Osteoblast (primary cell): ENCODE results near the gene FXYD6. TPM values are rescaled to one million over a fixed set of nuclear protein-coding genes. Genes with fewer than 3 reads are reported as not detected.

ENCODE experiments used
- DNase-seq: peaks from one replicate; pipeline ENCODE4 v3.0.0; 2011; ENCODE audit warnings: low spot score, mixed read lengths; ENCODE audit not compliant: insufficient read length; ENCODE audit errors: missing footprints
- H2AFZ ChIP-seq: 2 replicates; pipeline ENCODE4 v1.6.0; 2011; ENCODE audit warnings: mild to moderate bottlenecking, low read length
- H3K27ac ChIP-seq: 2 replicates; pipeline ENCODE4 v1.5.1; 2011; ENCODE audit warnings: mild to moderate bottlenecking, low read depth, low read length, moderate library complexity
- H3K27me3 ChIP-seq: 2 replicates; pipeline ENCODE4 v1.6.0; 2012; ENCODE audit warnings: mild to moderate bottlenecking, control low read depth, inconsistent platforms, low read length, moderate library complexity; ENCODE audit not compliant: insufficient read depth
- H3K36me3 ChIP-seq: 2 replicates; pipeline ENCODE4 v1.5.1; 2011; ENCODE audit warnings: mild to moderate bottlenecking, low read length, control low read depth, moderate library complexity; ENCODE audit not compliant: insufficient read depth
- H3K4me1 ChIP-seq: 2 replicates; pipeline ENCODE4 v1.5.1; 2011; ENCODE audit warnings: mild to moderate bottlenecking, low read length, control low read depth, moderate library complexity; ENCODE audit not compliant: insufficient read depth
- H3K4me2 ChIP-seq: 2 replicates; pipeline ENCODE4 v1.6.0; 2011; ENCODE audit warnings: mild to moderate bottlenecking, low read length; ENCODE audit not compliant: insufficient read depth
- H3K4me3 ChIP-seq: fragments of 200-600 bp; sonication (generic); 3 replicates; pipeline ENCODE4 v1.5.1; 2012; ENCODE audit warnings: mild to moderate bottlenecking, low read length, inconsistent platforms; ENCODE audit not compliant: insufficient read depth
- H3K79me2 ChIP-seq: 2 replicates; pipeline ENCODE4 v1.6.0; 2012; ENCODE audit warnings: mild to moderate bottlenecking, low read length, control low read depth, inconsistent platforms; ENCODE audit not compliant: insufficient read depth
- H3K9me3 ChIP-seq: 2 replicates; pipeline ENCODE4 v1.5.1; 2011; ENCODE audit warnings: low read depth, low read length, control low read depth
- H4K20me1 ChIP-seq: 2 replicates; pipeline ENCODE4 v1.6.0; 2012; ENCODE audit warnings: mild to moderate bottlenecking, low read length, control low read depth; ENCODE audit not compliant: insufficient read depth
- total RNA-seq: library from RNA; depleted of rRNA; stranded (reverse); fragments of >200 nt; gene quantifications from 2 replicates; pipeline ENCODE4 v1.2.3, GENCODE V29; 2012
- TF ChIP-seq, protein P1 (sequence below): IDR thresholded peaks from 2 replicates; pipeline ENCODE4 v1.5.1; 2011; ENCODE audit warnings: mild to moderate bottlenecking, low read depth, low read length, moderate library complexity; ENCODE audit errors: extremely low read depth

FXYD6 gene
- total RNA-seq, 1 donor = not detected

DNA sequence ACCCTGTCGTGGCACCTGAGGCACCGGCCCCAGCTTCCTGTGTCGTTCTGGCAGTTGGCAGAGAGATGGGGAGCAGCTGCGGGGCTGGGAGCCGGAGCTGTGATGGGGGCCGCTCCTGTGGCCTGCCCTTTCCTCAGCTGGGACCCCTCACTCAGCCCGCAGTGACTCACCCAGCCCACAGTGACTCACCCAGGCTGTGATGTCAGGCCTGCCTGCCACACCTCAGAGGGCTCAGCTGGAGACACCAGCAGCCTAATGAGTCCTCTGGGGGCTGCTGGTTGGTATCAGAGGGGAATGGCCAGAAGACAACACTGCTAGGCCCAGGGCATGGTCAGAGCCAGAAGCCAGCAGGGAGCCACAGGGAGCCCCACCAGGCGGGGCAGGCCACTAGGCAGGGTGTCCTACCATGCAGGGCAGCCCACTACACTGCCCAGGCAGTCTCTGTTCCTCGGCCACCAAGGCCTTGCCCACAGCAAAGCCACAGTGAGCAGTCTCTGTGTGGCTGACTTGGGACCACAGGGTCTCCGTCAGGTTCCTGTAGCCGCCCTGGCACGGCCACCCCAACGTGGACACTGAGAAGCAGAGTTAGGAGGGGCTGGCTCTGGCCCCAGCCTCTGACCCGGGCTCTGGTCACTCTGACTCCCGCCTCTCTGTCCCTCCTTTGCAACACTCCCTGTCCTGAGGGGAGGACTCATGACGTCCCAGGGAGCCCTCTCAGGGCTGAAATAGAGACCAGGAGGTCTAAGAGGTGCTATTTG is 47.7 kb downstream of the FXYD6 start:
- Histone ChIP-seq H3K79me2 (no peaks in the 10 kb centered on the region), H3K9me3 (no peaks in the 10 kb centered on the region), H3K27me3 (peaks cover 15% of the 10 kb centered on the region), H3K4me1 (no peaks in the 10 kb centered on the region), H3K36me3 (no peaks in the 10 kb centered on the region), H3K4me2 (no peak overlapping the region), H2AFZ (no peak overlapping the region), H4K20me1 (no peaks in the 10 kb centered on the region), H3K27ac (no peak overlapping the region), H3K4me3 (no peak overlapping the region)
- peak; percentile 91 for DNase-seq
- TF ChIP-seq, protein P1, sequence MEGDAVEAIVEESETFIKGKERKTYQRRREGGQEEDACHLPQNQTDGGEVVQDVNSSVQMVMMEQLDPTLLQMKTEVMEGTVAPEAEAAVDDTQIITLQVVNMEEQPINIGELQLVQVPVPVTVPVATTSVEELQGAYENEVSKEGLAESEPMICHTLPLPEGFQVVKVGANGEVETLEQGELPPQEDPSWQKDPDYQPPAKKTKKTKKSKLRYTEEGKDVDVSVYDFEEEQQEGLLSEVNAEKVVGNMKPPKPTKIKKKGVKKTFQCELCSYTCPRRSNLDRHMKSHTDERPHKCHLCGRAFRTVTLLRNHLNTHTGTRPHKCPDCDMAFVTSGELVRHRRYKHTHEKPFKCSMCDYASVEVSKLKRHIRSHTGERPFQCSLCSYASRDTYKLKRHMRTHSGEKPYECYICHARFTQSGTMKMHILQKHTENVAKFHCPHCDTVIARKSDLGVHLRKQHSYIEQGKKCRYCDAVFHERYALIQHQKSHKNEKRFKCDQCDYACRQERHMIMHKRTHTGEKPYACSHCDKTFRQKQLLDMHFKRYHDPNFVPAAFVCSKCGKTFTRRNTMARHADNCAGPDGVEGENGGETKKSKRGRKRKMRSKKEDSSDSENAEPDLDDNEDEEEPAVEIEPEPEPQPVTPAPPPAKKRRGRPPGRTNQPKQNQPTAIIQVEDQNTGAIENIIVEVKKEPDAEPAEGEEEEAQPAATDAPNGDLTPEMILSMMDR = no peak

DNA sequence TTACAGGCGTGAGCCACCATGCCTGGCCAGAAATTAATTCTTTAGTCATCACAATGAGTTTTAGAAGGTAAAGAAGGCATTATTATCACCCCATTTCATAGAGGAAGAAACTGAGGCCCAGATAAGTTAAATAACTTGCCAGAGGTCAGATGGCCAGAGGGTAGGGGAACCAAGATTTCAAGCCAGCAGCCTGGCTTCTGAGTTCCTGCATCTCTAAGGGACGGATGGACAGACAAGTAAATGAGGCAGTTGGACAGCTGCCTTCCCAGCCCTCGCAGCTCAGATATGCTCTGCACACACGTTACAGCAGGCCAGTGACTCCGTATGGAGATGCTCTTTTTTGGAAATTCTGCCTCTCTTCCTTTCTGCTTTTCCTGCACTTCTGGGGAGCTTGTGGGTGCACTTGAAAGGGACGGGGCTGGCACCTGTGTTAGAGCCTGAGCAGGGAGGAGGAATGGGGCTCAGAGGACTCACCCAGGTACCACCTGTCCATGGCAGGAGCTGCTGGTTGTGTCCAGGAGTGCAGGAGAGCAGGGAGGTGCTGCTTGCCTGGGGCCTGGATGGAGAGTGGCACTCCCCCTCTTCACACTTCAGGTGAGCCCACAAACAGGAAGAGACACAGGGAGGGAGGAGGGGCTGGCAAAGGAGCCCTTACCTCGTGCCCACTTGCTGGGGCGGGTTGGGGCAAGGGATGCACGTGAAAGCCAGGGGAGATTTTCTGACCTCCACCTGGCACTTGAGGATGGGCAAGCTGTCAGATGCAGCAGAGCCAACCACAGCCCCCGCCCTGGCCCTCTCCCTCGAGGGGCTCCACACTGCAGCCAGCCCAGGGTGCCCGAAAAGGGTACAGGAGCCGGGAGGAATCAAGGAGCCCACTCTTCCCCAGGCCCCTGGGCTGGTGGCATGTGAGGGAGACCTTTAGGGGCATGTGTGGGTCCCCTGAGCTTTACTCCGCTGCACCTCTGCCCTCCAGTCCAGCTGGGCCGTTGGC is 48.6 kb downstream of the FXYD6 start:
- no peaks in the 10 kb centered on the region for H4K20me1 ChIP-seq
- no peak overlapping the region for H3K4me2 ChIP-seq
- no peak overlapping the region for H3K27ac ChIP-seq
- H3K27me3 ChIP-seq = peaks cover 17% of the 10 kb centered on the region
- H3K79me2 ChIP-seq = no peaks in the 10 kb centered on the region
- no peaks in the 10 kb centered on the region for H3K9me3 ChIP-seq
- no peaks in the 10 kb centered on the region for H3K4me1 ChIP-seq
- DNase-seq = peak; percentile 52
- H2AFZ ChIP-seq = no peak overlapping the region
- H3K36me3 ChIP-seq = no peaks in the 10 kb centered on the region
- TF ChIP-seq, protein P1 = no peak
- H3K4me3 ChIP-seq = no peak overlapping the region

DNA sequence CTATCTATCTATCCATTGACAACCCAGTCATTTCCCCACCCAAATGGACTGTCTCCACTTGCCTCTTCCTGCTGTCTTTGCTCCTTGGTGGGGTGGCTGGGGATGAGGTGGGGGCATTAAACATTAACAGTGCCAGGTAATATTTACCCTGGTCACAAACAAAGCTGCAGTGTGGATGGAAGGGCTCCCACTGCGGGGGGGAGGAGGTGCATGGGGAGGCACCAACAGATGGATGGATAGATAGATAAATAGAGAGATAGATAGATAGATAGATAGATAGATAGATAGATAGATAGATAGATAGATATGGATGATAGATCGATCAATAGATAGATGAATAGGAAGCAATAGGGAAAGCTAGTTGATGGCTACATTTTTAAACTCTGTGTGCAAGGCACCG is 49.6 kb downstream of the FXYD6 start:
- TF ChIP-seq, protein P1 = no peak
- no peak overlapping the region for H3K27ac ChIP-seq
- H3K4me3 ChIP-seq = no peak overlapping the region

DNA sequence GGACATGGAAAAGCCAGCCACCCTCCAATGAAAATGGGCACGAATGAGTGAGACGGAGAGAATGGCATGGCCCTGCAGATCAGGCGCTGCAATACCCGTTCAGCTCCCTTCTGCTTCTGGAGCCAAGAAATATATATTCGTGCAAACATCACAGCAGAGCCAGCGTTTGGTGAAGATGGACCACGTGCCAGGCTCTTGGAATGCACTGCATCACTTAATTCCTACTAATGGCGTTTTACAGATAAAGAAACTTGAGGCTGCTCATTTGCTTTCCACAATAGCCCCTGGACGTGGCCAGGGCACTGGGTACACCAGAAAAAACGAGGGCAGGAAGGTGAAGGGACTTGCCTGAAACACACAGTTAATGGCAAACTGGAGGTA is 50.3 kb downstream of the FXYD6 start:
- DNase-seq = no peak
- Histone ChIP-seq H3K79me2 (no peaks in the 10 kb centered on the region), H3K27ac (no peak overlapping the region), H3K36me3 (no peaks in the 10 kb centered on the region), H4K20me1 (no peaks in the 10 kb centered on the region), H3K4me3 (no peak overlapping the region), H2AFZ (no peak overlapping the region), H3K4me2 (no peak overlapping the region), H3K27me3 (peaks cover 19% of the 10 kb centered on the region), H3K4me1 (no peaks in the 10 kb centered on the region), H3K9me3 (no peaks in the 10 kb centered on the region)
- TF ChIP-seq, protein P1 = no peak

More for the DNA sequence above, 49.6 kb downstream of the FXYD6 start:
- Histone ChIP-seq H3K9me3 (no peaks in the 10 kb centered on the region), H3K27me3 (peaks cover 19% of the 10 kb centered on the region), H3K36me3 (no peaks in the 10 kb centered on the region), H3K79me2 (no peaks in the 10 kb centered on the region), H3K4me1 (no peaks in the 10 kb centered on the region), H3K4me2 (no peak overlapping the region), H4K20me1 (no peaks in the 10 kb centered on the region), H2AFZ (no peak overlapping the region)
- DNase-seq = peak; percentile 43
